OCI-LY7 (cell line): ENCODE results near the gene LRRC71. TPM values are rescaled to one million over a fixed set of nuclear protein-coding genes. Genes with fewer than 3 reads are reported as not detected.

Source experiments
- BruUV-seq: library from RNA; stranded (reverse); fragments of 400-500 nt; replicated peaks from 2 replicates; lab custom pipeline; 2021; lab: Mats Ljungman, UMichigan
- CTCF ChIA-PET: fragments of 300-600 bp; sonication (Branson Sonifier 250); formaldehyde crosslinking; loops from one replicate; lab custom pipeline; 2022; ENCODE audit warnings: antibody characterized with exemption; ENCODE audit not compliant: unreplicated experiment; lab: Charles Lee
- POLR2A ChIA-PET: fragments of 300-600 bp; sonication (Branson Sonifier 250); formaldehyde crosslinking; loops from one replicate; lab custom pipeline; 2022; ENCODE audit warnings: antibody characterized with exemption; lab: Charles Lee
- DNase-seq: peaks from one replicate; pipeline ENCODE4 v3.0.0-alpha.2; 2015; ENCODE audit warnings: low spot score
- H2AFZ ChIP-seq: fragments of 200-600 bp; sonication (generic), shearing (Covaris generic); 2 replicates; pipeline ENCODE4 v1.6.1; 2014; ENCODE audit warnings: mild to moderate bottlenecking, antibody characterized with exemption, low read length, moderate library complexity
- H3K27ac ChIP-seq: fragments of 200-600 bp; sonication (generic); 2 replicates; pipeline ENCODE4 v1.5.1; 2014; ENCODE audit warnings: mixed run types, low read depth, mild to moderate bottlenecking, moderate library complexity, low read length, inconsistent platforms; ENCODE audit not compliant: poor library complexity, severe bottlenecking
- H3K36me3 ChIP-seq: fragments of 200-600 bp; sonication (generic); 2 replicates; pipeline ENCODE4 v1.6.1; 2014; ENCODE audit warnings: mild to moderate bottlenecking, antibody characterized with exemption, low read length, moderate library complexity, mixed read lengths; ENCODE audit not compliant: insufficient read depth
- H3K4me1 ChIP-seq: fragments of 200-600 bp; sonication (generic); 2 replicates; pipeline ENCODE4 v1.5.1; 2014; ENCODE audit warnings: mild to moderate bottlenecking, low read length; ENCODE audit not compliant: insufficient read depth, poor library complexity, severe bottlenecking
- H3K4me2 ChIP-seq: fragments of 200-600 bp; sonication (generic); 2 replicates; pipeline ENCODE4 v1.6.1; 2014; ENCODE audit warnings: mild to moderate bottlenecking, low read length
- H3K4me3 ChIP-seq: fragments of 200-600 bp; sonication (generic); 2 replicates; pipeline ENCODE4 v1.5.1; 2014; ENCODE audit warnings: mild to moderate bottlenecking, low read depth, low read length; ENCODE audit not compliant: poor library complexity, severe bottlenecking
- H3K79me2 ChIP-seq: fragments of 200-600 bp; sonication (generic); 2 replicates; pipeline ENCODE4 v1.6.1; 2016; ENCODE audit warnings: low read depth, mild to moderate bottlenecking, low read length, moderate library complexity, mixed read lengths; ENCODE audit not compliant: insufficient read depth
- H3K9me2 ChIP-seq: fragments of 200-600 bp; sonication (generic); 2 replicates; pipeline ENCODE4 v1.6.1; 2016; ENCODE audit warnings: mild to moderate bottlenecking, low read length, mixed read lengths; ENCODE audit not compliant: insufficient read depth
- H3K9me3 ChIP-seq: fragments of 200-600 bp; sonication (generic); 2 replicates; pipeline ENCODE4 v1.6.1; 2014; ENCODE audit warnings: mild to moderate bottlenecking, mixed run types, low read length, mixed read lengths
- H4K20me1 ChIP-seq: fragments of 200-600 bp; sonication (generic); 2 replicates; pipeline ENCODE4 v1.6.1; 2014; ENCODE audit warnings: mild to moderate bottlenecking, antibody characterized with exemption, low read length, moderate library complexity, mixed read lengths; ENCODE audit not compliant: insufficient read depth
- EZH2phosphoT487 ChIP-seq: fragments of 200-600 bp; sonication (generic); IDR thresholded peaks from 2 replicates; pipeline ENCODE4 v1.6.1; 2018; ENCODE audit warnings: low read depth, borderline replicate concordance, mild to moderate bottlenecking, mixed run types, antibody characterized with exemption, low read length, moderate library complexity, mixed read lengths
- intact Hi-C: fragments of 100-400 bp; cut with micrococcal nuclease; formaldehyde crosslinking; loops from one replicate; pipeline ENCODE4 v1.10.0; 2022; ENCODE audit not compliant: unreplicated experiment
- total RNA-seq, 2 experiments: library from RNA; depleted of rRNA in 1 of 2; stranded (reverse); fragments of >200 nt in 1 of 2; shearing (Covaris generic) in 1 of 2; gene quantifications; 2 replicates each; pipeline ENCODE4 v1.2.3, GENCODE V29; 2014 to 2022
- TF ChIP-seq, protein P1 (sequence below): fragments of 200-600 bp; sonication (generic); conservative IDR thresholded peaks from 2 replicates; pipeline ENCODE4 v1.5.1; 2014; ENCODE audit warnings: mild to moderate bottlenecking, antibody characterized with exemption, low read length, moderate library complexity, mixed read lengths

The LRRC71 gene
- total RNA-seq, 2 experiments from 2014 or later: not detected

DNA sequence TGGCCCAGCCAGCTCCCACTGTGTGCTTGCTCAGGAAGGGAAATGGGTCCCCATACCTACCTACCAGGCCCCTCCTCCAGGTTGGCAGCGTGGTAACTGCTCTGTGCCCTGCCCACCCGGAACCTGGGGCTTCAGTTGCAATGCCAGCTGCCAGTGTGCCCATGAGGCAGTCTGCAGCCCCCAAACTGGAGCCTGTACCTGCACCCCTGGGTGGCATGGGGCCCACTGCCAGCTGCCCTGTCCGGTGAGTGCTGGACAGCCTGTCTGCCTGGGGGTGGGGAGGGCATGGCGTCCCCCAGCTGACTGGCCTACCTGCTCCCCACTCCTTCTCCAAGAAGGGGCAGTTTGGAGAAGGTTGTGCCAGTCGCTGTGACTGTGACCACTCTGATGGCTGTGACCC lies 10.8 kb upstream of the LRRC71 start:
- Histone ChIP-seq H3K79me2 (no peaks in the 10 kb centered on the region), H3K9me2 (no peaks in the 10 kb centered on the region), H3K4me3 (no peak overlapping the region), H3K4me2 (no peak overlapping the region), H3K36me3 (no peaks in the 10 kb centered on the region), H3K27ac (no peak overlapping the region), H3K4me1 (no peaks in the 10 kb centered on the region), H3K9me3 (no peaks in the 10 kb centered on the region), H4K20me1 (no peaks in the 10 kb centered on the region), H2AFZ (no peak overlapping the region)
- ChIA-PET CTCF (no interaction called here), POLR2A (no interaction called here)
- intact Hi-C loops: no loop called here
- no TSS peak for BruUV-seq
- no peak for DNase-seq
- TF ChIP-seq, protein P1, sequence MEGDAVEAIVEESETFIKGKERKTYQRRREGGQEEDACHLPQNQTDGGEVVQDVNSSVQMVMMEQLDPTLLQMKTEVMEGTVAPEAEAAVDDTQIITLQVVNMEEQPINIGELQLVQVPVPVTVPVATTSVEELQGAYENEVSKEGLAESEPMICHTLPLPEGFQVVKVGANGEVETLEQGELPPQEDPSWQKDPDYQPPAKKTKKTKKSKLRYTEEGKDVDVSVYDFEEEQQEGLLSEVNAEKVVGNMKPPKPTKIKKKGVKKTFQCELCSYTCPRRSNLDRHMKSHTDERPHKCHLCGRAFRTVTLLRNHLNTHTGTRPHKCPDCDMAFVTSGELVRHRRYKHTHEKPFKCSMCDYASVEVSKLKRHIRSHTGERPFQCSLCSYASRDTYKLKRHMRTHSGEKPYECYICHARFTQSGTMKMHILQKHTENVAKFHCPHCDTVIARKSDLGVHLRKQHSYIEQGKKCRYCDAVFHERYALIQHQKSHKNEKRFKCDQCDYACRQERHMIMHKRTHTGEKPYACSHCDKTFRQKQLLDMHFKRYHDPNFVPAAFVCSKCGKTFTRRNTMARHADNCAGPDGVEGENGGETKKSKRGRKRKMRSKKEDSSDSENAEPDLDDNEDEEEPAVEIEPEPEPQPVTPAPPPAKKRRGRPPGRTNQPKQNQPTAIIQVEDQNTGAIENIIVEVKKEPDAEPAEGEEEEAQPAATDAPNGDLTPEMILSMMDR: no peak
- TF ChIP-seq EZH2phosphoT487: no peak

DNA sequence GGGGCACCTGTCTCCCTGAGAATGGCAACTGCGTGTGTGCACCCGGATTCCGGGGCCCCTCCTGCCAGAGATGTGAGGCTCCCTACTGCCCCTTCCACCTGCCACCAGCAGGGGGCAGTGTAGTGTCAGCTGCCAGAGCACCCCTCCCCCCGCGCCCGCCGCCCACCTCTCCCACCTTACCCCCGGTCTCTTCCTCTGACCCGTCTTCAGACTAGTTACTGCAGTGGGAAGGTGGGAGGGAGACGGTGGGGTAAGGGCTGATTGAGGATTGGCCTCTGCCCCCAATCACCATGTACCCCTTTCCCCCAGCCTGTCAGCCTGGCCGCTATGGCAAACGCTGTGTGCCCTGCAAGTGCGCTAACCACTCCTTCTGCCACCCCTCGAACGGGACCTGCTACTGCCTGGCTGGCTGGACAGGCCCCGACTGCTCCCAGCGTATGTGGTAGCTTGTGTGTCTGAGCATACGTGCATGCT lies 10.1 kb upstream of the LRRC71 start:
- Histone ChIP-seq H2AFZ (no peak overlapping the region), H3K36me3 (no peaks in the 10 kb centered on the region), H3K4me1 (no peaks in the 10 kb centered on the region), H3K9me2 (no peaks in the 10 kb centered on the region), H3K4me3 (no peak overlapping the region), H3K27ac (no peak overlapping the region), H4K20me1 (no peaks in the 10 kb centered on the region), H3K9me3 (no peaks in the 10 kb centered on the region), H3K4me2 (no peak overlapping the region), H3K79me2 (no peaks in the 10 kb centered on the region)
- no TSS peak for BruUV-seq
- TF ChIP-seq, protein P1: peak; percentile 83
- no peak for TF ChIP-seq EZH2phosphoT487
- ChIA-PET POLR2A (no interaction called here), CTCF (no interaction called here)
- intact Hi-C loops: no loop called here
- peak; percentile 50 for DNase-seq

DNA sequence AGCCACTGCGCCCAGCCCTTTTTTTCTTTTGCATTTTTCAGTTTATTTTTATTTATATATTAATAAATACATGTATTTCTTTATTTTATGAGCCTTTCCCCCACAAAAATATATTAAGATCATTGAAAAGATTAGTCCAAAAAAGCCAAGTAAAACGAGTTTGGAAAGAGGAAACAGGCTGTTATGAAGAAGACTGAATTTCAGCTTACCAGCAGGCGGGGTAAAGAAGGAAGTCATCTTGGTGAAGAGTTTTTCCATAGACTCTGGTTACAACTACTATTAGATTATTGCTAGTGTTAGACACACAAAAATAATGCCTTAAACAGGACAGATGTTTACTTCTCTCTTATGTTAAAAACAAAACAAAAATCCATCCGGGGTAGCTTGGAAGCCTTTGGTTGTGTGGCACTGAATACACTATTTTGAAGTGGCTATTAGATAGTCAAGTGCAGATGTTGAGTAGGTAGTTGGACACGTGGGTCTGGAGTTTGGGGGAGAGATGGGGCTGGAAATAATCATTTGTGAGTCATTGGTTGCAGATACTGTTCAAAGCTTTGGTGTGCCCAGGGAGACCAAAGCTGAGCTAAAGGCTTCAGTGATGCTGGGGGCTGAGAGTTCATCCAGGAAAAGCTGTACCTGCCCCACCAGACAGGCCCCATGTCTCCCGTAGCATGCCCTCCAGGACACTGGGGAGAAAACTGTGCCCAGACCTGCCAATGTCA lies 8.7 kb upstream of the LRRC71 start:
- no peak for DNase-seq
- no peak overlapping the region for H3K27ac ChIP-seq
- CTCF ChIA-PET: no interaction called here
- no peak overlapping the region for H3K4me3 ChIP-seq
- no peaks in the 10 kb centered on the region for H3K9me3 ChIP-seq
- H4K20me1 ChIP-seq: no peaks in the 10 kb centered on the region
- POLR2A ChIA-PET: no interaction called here
- BruUV-seq: no TSS peak
- H3K9me2 ChIP-seq: no peaks in the 10 kb centered on the region
- H2AFZ ChIP-seq: no peak overlapping the region
- intact Hi-C loops: no loop called here
- H3K4me2 ChIP-seq: no peak overlapping the region
- H3K36me3 ChIP-seq: no peaks in the 10 kb centered on the region
- TF ChIP-seq EZH2phosphoT487: no peak
- TF ChIP-seq, protein P1: no peak
- no peaks in the 10 kb centered on the region for H3K79me2 ChIP-seq
- no peaks in the 10 kb centered on the region for H3K4me1 ChIP-seq
